IPS-18a (cell line): ENCODE results near the gene GNAI2.
"Not testable (repeated sequence)": the region's sequence is repeated elsewhere in the genome, so short reads cannot be mapped to it uniquely, and the experiment has no call there.

Source experiments
- H3K27ac ChIP-seq: one replicate; pipeline ENCODE4 v1.5.1; 2013; ENCODE audit warnings: low read length
- H3K27me3 ChIP-seq: one replicate; pipeline ENCODE4 v1.6.1; 2013; ENCODE audit warnings: mild to moderate bottlenecking, low read length; ENCODE audit not compliant: control insufficient read depth, insufficient read depth
- H3K36me3 ChIP-seq: one replicate; pipeline ENCODE4 v1.6.1; 2013; ENCODE audit warnings: low read depth, low read length; ENCODE audit not compliant: control insufficient read depth
- H3K4me1 ChIP-seq: one replicate; pipeline ENCODE4 v1.6.1; 2013; ENCODE audit warnings: low read depth, low read length; ENCODE audit not compliant: control insufficient read depth
- H3K4me3 ChIP-seq: one replicate; pipeline ENCODE4 v1.5.1; 2013; ENCODE audit warnings: low read length
- H3K9ac ChIP-seq: one replicate; pipeline ENCODE4 v1.6.1; 2013; ENCODE audit warnings: mild to moderate bottlenecking, low read length, moderate library complexity
- H3K9me3 ChIP-seq: one replicate; pipeline ENCODE4 v1.6.1; 2013; ENCODE audit warnings: low read depth, low read length; ENCODE audit not compliant: control insufficient read depth

The GNAI2 gene

GRCh38 chr3:50242381-50242770 lies 6.4 kb downstream of the GNAI2 start:
- Histone ChIP-seq H3K4me3 (no peak overlapping the region), H3K36me3 (peaks cover 3% of the 10 kb centered on the region), H3K9ac (no peak overlapping the region), H3K9me3 (no peaks in the 10 kb centered on the region), H3K4me1 (peaks cover 71% of the 10 kb centered on the region), H3K27ac (no peak overlapping the region), H3K27me3 (no peaks in the 10 kb centered on the region)

GRCh38 chr3:50242851-50243542 lies 7.0 kb downstream of the GNAI2 start:
- Histone ChIP-seq H3K9ac (peak overlapping the region; percentile 14), H3K4me3 (no peak overlapping the region), H3K36me3 (peaks cover 3% of the 10 kb centered on the region), H3K9me3 (no peaks in the 10 kb centered on the region), H3K27me3 (no peaks in the 10 kb centered on the region), H3K4me1 (peaks cover 68% of the 10 kb centered on the region), H3K27ac (peak overlapping the region; percentile 7)

GRCh38 chr3:50243543-50243895 lies 7.5 kb downstream of the GNAI2 start:
- Histone ChIP-seq H3K4me1 (peaks cover 63% of the 10 kb centered on the region), H3K36me3 (peaks cover 3% of the 10 kb centered on the region), H3K27ac (peak overlapping the region; percentile 7)

DNA sequence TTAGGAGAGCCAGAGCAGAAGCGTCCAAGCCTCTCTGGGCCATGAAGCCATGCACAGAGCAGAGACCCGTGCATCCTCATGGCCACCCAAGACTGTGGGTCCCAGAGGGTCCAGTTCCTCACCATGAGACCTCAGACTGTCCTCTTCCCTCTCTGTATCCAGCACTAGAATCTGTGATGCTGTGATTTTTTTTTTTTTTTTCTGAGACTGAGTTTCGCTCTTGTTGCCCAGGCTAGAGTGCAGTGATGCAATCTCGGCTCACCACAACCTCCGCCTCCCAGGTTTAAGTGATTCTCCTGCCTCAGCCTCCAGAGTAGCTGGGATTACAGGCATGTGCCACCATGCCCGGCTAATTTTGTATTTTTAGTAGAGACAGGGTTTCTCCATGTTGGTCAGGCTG lies 8.8 kb downstream of the GNAI2 start:
- H3K9ac ChIP-seq, H3K27me3 ChIP-seq, H3K9me3 ChIP-seq, H3K4me3 ChIP-seq, H3K36me3 ChIP-seq, H3K27ac ChIP-seq: not testable (repeated sequence)
- peaks cover 50% of the 10 kb centered on the region for H3K4me1 ChIP-seq

More at GRCh38 chr3:50243543-50243895, 7.5 kb downstream of the GNAI2 start:
- peak overlapping the region; percentile 14 for H3K9ac ChIP-seq
- H3K9me3 ChIP-seq: no peaks in the 10 kb centered on the region
- H3K4me3 ChIP-seq: no peak overlapping the region
- H3K27me3 ChIP-seq: no peaks in the 10 kb centered on the region

GRCh38 chr3:50245251-50245745 lies 9.3 kb downstream of the GNAI2 start:
- H3K9ac ChIP-seq: peak overlapping the region; percentile 53
- H3K4me1 ChIP-seq: peaks cover 45% of the 10 kb centered on the region
- H3K9me3 ChIP-seq: no peaks in the 10 kb centered on the region
- peak overlapping the region; percentile 25 for H3K4me3 ChIP-seq
- peaks cover 3% of the 10 kb centered on the region for H3K36me3 ChIP-seq
- H3K27ac ChIP-seq: peak overlapping the region; percentile 60
- H3K27me3 ChIP-seq: no peaks in the 10 kb centered on the region

- Histone ChIP-seq H3K4me3 (peak overlapping the region; percentile 25), H3K9ac (peak overlapping the region; percentile 53), H3K36me3 (peaks cover 3% of the 10 kb centered on the region), H3K27me3 (no peaks in the 10 kb centered on the region), H3K9me3 (no peaks in the 10 kb centered on the region), H3K4me1 (peaks cover 42% of the 10 kb centered on the region), H3K27ac (peak overlapping the region; percentile 60)
These were observed 10.0 kb downstream of the GNAI2 start for GRCh38 chr3:50245831-50246516.

- Histone ChIP-seq H3K4me1 (peaks cover 37% of the 10 kb centered on the region), H3K27ac (peak overlapping the region; percentile 59)
These were observed 10.5 kb downstream of the GNAI2 start for GRCh38 chr3:50246517-50246954.

DNA sequence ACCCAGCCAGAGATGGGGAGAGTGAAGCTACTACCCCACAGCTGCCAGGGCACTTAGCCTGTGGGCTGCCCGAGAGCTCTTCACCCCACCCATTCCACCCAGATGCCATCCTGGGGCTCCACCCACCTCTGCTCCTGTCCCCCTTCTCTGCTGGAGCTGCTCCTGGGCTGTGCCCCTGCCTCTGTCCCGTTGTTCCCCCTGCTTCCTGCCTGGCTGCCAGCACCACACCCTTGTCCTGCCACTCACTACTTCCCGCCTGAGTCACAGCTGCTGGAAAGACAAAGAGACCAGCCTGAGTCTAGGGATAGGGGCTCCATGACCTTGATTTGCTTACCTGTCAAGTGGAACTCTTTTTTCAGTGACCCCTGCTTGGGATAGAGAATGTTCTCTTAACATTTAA lies 12.4 kb downstream of the GNAI2 start:
- Histone ChIP-seq H3K27ac (no peak overlapping the region), H3K9me3 (no peaks in the 10 kb centered on the region), H3K36me3 (peaks cover 11% of the 10 kb centered on the region), H3K27me3 (no peaks in the 10 kb centered on the region), H3K4me3 (no peak overlapping the region), H3K9ac (no peak overlapping the region), H3K4me1 (peaks cover 19% of the 10 kb centered on the region)

More at GRCh38 chr3:50246517-50246954, 10.5 kb downstream of the GNAI2 start:
- peak overlapping the region; percentile 40 for H3K9ac ChIP-seq
- no peak overlapping the region for H3K4me3 ChIP-seq
- no peaks in the 10 kb centered on the region for H3K27me3 ChIP-seq
- H3K36me3 ChIP-seq: peaks cover 3% of the 10 kb centered on the region
- H3K9me3 ChIP-seq: no peaks in the 10 kb centered on the region

GRCh38 chr3:50249457-50249856 lies 13.5 kb downstream of the GNAI2 start:
- Histone ChIP-seq H3K27ac (no peak overlapping the region), H3K4me3 (no peak overlapping the region), H3K9me3 (no peaks in the 10 kb centered on the region), H3K27me3 (no peaks in the 10 kb centered on the region), H3K4me1 (peaks cover 18% of the 10 kb centered on the region), H3K36me3 (peaks cover 11% of the 10 kb centered on the region), H3K9ac (no peak overlapping the region)

GRCh38 chr3:50250514-50250913 lies 14.5 kb downstream of the GNAI2 start:
- H3K36me3 ChIP-seq: peaks cover 11% of the 10 kb centered on the region
- H3K9ac ChIP-seq: no peak overlapping the region
- H3K9me3 ChIP-seq: no peaks in the 10 kb centered on the region
- H3K4me3 ChIP-seq: no peak overlapping the region
- H3K27me3 ChIP-seq: no peaks in the 10 kb centered on the region
- no peak overlapping the region for H3K27ac ChIP-seq
- H3K4me1 ChIP-seq: peaks cover 14% of the 10 kb centered on the region

- no peaks in the 10 kb centered on the region for H3K9me3 ChIP-seq
- no peak overlapping the region for H3K27ac ChIP-seq
- H3K36me3 ChIP-seq: peaks cover 13% of the 10 kb centered on the region
- H3K27me3 ChIP-seq: no peaks in the 10 kb centered on the region
- peaks cover 11% of the 10 kb centered on the region for H3K4me1 ChIP-seq
- no peak overlapping the region for H3K4me3 ChIP-seq
- no peak overlapping the region for H3K9ac ChIP-seq
These were observed 15.2 kb downstream of the GNAI2 start for GRCh38 chr3:50251220-50251619.
